K562 (cell line): ENCODE data around the gene SEMA3A. TPM values are rescaled to one million over a fixed set of nuclear protein-coding genes. Genes with fewer than 3 reads are reported as not detected.

Experiments
- ETS1 ChIP-seq: conservative IDR thresholded peaks from 2 replicates; pipeline ENCODE4 v1.6.1; 2011; ENCODE audit warnings: low read depth, mild to moderate bottlenecking, low read length; ENCODE audit not compliant: control insufficient read depth
- HDAC6 ChIP-seq: IDR thresholded peaks from 2 replicates; pipeline ENCODE4 v1.6.1; 2012; ENCODE audit warnings: low read depth, mild to moderate bottlenecking, control low read depth, inconsistent platforms, low read length, moderate library complexity
- HMBOX1 ChIP-seq: sonication (generic); IDR thresholded peaks from 2 replicates; pipeline ENCODE4 v1.6.1; 2016
- MGA ChIP-seq: fragments of 450-650 bp; IDR thresholded peaks from 2 replicates; pipeline ENCODE4 v1.6.1; 2016; ENCODE audit warnings: mild to moderate bottlenecking, moderate library complexity
- NELFE ChIP-seq: IDR thresholded peaks from 2 replicates; pipeline ENCODE4 v1.6.1; 2011; ENCODE audit warnings: mild to moderate bottlenecking; ENCODE audit not compliant: insufficient read depth, insufficient read length
- TOE1 ChIP-seq, 2 experiments: fragments of 450-650 bp in 1 of 2; sonication (generic) in 1 of 2; formaldehyde crosslinking in 1 of 2; IDR thresholded peaks; 2 replicates each; pipeline versions ENCODE4 v1.7.1 to v1.8.0; 2016 to 2022; ENCODE audit warnings: borderline replicate concordance in 2 of 2, mild to moderate bottlenecking in 2 of 2, antibody characterized with exemption in 1 of 2, inconsistent platforms in 1 of 2, low read depth in 1 of 2, missing genetic modification reagents in 1 of 2, moderate library complexity in 1 of 2
- polyA plus RNA-seq, 8 experiments: library from polyadenylated mRNA; depleted of rRNA in 4 of 8; stranded (reverse) in 5 of 8; unstranded in 3 of 8; fragments of >200 nt; fragmentation: Nextera tagmentation in 2 of 8; fragmentation: Illumina TruSeq in 1 of 8; extraction: Ambion mirVana in 2 of 8; extraction: Trizol in 1 of 8; gene quantifications; 2 replicates each; pipeline versions ENCODE4 v1.2.1 to v1.2.3, GENCODE V29; 2011 to 2014; ENCODE audit warnings: inconsistent platforms in 1 of 8, missing spikeins in 1 of 8
- total RNA-seq, 7 experiments: library from RNA; depleted of rRNA in 6 of 7; stranded (reverse); fragments of >200 nt in 6 of 7; fragmentation: Illumina TruSeq in 2 of 7; extraction: Trizol in 2 of 7; gene quantifications; 2 replicates each; pipeline versions ENCODE4 v1.2.1 to v1.2.3, GENCODE V29; 2011 to 2021; ENCODE audit warnings: low replicate concordance in 1 of 7

SEMA3A gene
- total and polyA plus RNA-seq, 9 of the 15 experiments (the other 6 are each of a cell fraction or from before 2014, with no cell fraction given) = 0.36 to 3.0 (median 1.1) TPM

DNA sequence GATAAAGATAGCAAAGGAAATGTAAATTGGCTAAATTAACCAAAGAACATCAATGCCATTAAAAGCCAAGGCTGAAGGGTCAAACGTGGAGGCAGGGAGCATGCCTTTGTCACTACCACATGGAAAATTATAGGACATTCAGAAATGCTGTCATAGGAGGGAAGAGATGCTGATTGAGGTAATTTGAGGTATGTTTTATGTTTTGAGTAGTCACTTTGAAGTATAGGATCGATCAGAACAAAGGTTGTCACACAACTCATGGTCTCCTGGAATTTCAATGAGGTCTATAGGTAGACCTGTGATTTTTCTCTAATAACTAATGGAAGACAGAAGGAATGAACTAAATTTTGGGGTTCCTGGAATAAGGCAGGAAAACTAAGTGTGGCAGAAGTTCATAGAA, 149.8 kb downstream of the SEMA3A start (continued):
- TF ChIP-seq MGA (no peak), ETS1 (no peak), TOE1 (IDR thresholded peaks at IDR 0.05; ENCODE audit: borderline replicate concordance) (no peak), TOE1 (CRISPR knock-in tag; IDR thresholded peaks at IDR 0.05; ENCODE audit: borderline replicate concordance, low read depth) (no peak), HDAC6 (no peak), HMBOX1 (no peak), NELFE (no peak)
- TF ChIP-seq, all 486 proteins: peak for 0
